Heart left ventricle (tissue), 16 donors: Measurements from ENCODE around the gene CENPO. TPM values are rescaled to one million over a fixed set of nuclear protein-coding genes. Genes with fewer than 3 reads are reported as not detected.
A peak's percentile ranks its signal among the peaks of the same experiment; 100 is the strongest.

ENCODE experiments used
- ATAC-seq, 4 donors: fragments of 200-7000 bp; cut with Tn5 transposase; one replicate each; pipeline ENCODE4 v1.9.1; 2020 to 2022; ENCODE audit warnings: moderate library complexity in 4 of 4, mild to moderate bottlenecking in 3 of 4, moderate number of reproducible peaks in 1 of 4
- DNase-seq, 5 donors: peaks; one replicate each; pipeline ENCODE4 v3.0.0-alpha.2; 2020
- H3K27ac ChIP-seq, 12 donors: fragments of 200-600 bp; sonication (generic) in 4 of 12; one replicate each; pipeline versions ENCODE4 v1.5.0 to v1.8.0; 2016 to 2022; ENCODE audit warnings: mild to moderate bottlenecking in 2 of 12
- H3K27me3 ChIP-seq, 9 donors: fragments of 200-600 bp; sonication (generic) in 2 of 9; one replicate each; pipeline versions ENCODE4 v1.5.1 to v1.8.0; 2016 to 2022; ENCODE audit warnings: mild to moderate bottlenecking in 3 of 9
- H3K36me3 ChIP-seq, 9 donors: fragments of 200-600 bp; sonication (generic) in 2 of 9; one replicate each; pipeline versions ENCODE4 v1.5.0 to v1.8.0; 2018 to 2022; ENCODE audit warnings: mild to moderate bottlenecking in 2 of 9
- H3K4me1 ChIP-seq, 12 donors: fragments of 200-600 bp; sonication (generic) in 4 of 12; one replicate each; pipeline versions ENCODE4 v1.5.0 to v1.8.0; 2016 to 2022; ENCODE audit warnings: mild to moderate bottlenecking in 3 of 12
- H3K4me3 ChIP-seq, 12 donors: fragments of 200-600 bp; sonication (generic) in 4 of 12; one replicate each; pipeline versions ENCODE4 v1.5.0 to v1.8.0; 2017 to 2022; ENCODE audit warnings: mild to moderate bottlenecking in 9 of 12, moderate library complexity in 4 of 12
- H3K9me3 ChIP-seq, 12 donors: fragments of 200-600 bp; sonication (generic) in 4 of 12; one replicate each; pipeline versions ENCODE4 v1.5.0 to v1.8.0; 2016 to 2022; ENCODE audit warnings: mild to moderate bottlenecking in 1 of 12
- CTCF ChIP-seq, 12 donors: fragments of 200-600 bp; sonication (generic) in 4 of 12; IDR thresholded peaks; one replicate each; pipeline versions ENCODE4 v1.5.0 to v1.8.0; 2018 to 2022; ENCODE audit warnings: antibody characterized with exemption in 12 of 12, mild to moderate bottlenecking in 5 of 12
- POLR2A ChIP-seq, 2 donors: fragments of 450-650 bp; IDR thresholded peaks; one replicate each; pipeline ENCODE4 v1.6.1; 2017; ENCODE audit warnings: antibody characterized with exemption in 2 of 2, mild to moderate bottlenecking in 2 of 2, moderate library complexity in 2 of 2
- WGBS, 4 donors: extraction: QIAGEN DNeasy Blood & Tissue Kit in 2 of 4; methylation state at CpG; one replicate each; pipeline versions ENCODE4 v1.1.5 to v1.1.7; 2013 to 2018; 5-methylcytosine and 5-hydroxymethylcytosine counted together
- intact Hi-C, 10 donors: fragments of 100-400 bp; cut with DNase I; formaldehyde crosslinking; loops; one replicate each; pipeline versions ENCODE4 v1.11.1 to v1.14.2; 2022
- polyA plus RNA-seq, 2 donors: library from polyadenylated mRNA; stranded (reverse); fragments of 200-250 nt; gene quantifications; one replicate each; pipeline ENCODE4 v1.2.3, GENCODE V29; 2013
- total RNA-seq, 9 donors: library from RNA; depleted of rRNA in 2 of 9; stranded (reverse); fragments of >200 nt in 2 of 9; fragmentation: NEBNext Ultra II Directional in 3 of 9; extraction: Animal tissue kit (Norgen Biotek cat#: 25700) in 3 of 9; gene quantifications; one replicate each; pipeline versions ENCODE4 v1.1.0 to v1.2.4, GENCODE V29; 2016 to 2023
- donor health status: ischemic (EF 13 %, LVEDD 7.1; RV severe dilation, severe dysfunction).
- donor health status: healthy with polysubstance abuse.
- donor health status: DM: no; HTN: yes; CAD: no.
- donor health status: DM: no; HTN: no; CAD: no.
- donor health status: ischemic (EF 25% LVEDD 6.9; RV normal size, moderate dysfunction).
- donor health status: ischemic (EF 25% LVEDD 5.7; RV mildly dilated, moderate dysfunction).
- donor health status: healthy.
- donor health status: DM: yes; HTN: yes; CAD: no.
- donor health status: ischemic (EF 35%, LVEDD 5.7; RV mildly dilated, moderate dysfunction).
- donor health status: nonischemic (EF 11% LVEDD 7.7; RV severe dilation, severe dysfunction).
- donor health status: DM: yes; HTN: yes; CAD: no.
- donor health status: PGD.
- donor health status: ischemic (EF 29% LVEDD 5.4; RV normal size, mild dysfunction).
- donor health status: nonischemic (EF 23%, LVEDD 6.1; RV moderate dilation, normal function).

The CENPO gene
- total and polyA plus RNA-seq, 11 donors = 1.5 to 9.2 (median 2.4) TPM

GRCh38 chr2:24859968-24860600, 66.9 kb downstream of the CENPO start:
- no peak for ATAC-seq
- intact Hi-C loops = loop anchor here in 1 of 10 donors (5.0 kb wide), 1 partner anchor 62 kb away; the partner anchor contains the start of gene ADCY3
- H3K36me3 ChIP-seq = no peaks in the 10 kb centered on the region
- H3K9me3 ChIP-seq = no peaks in the 10 kb centered on the region
- H3K27me3 ChIP-seq = no peaks in the 10 kb centered on the region
- no peak for TF ChIP-seq POLR2A (IDR thresholded peaks at IDR 0.05)
- TF ChIP-seq CTCF (IDR thresholded peaks at IDR 0.05) = no peak
- 94 to 97% (median 96%) methylated on average over 8 to 15 of the region's 15 CpGs for WGBS, 4 donors
- DNase-seq = no peak
- H3K4me3 ChIP-seq = no peak overlapping the region
- peaks cover 0 to 40% (median 12%) of the 10 kb centered on the region in 12 donors for H3K4me1 ChIP-seq
- H3K27ac ChIP-seq = peak overlapping the region in 3 of 12 donors; percentile 49 to 71 (median 69)

- no peak overlapping the region for H3K4me3 ChIP-seq
- H3K27me3 ChIP-seq = no peaks in the 10 kb centered on the region
- no peaks in the 10 kb centered on the region for H3K9me3 ChIP-seq
- H3K4me1 ChIP-seq = peaks cover 0 to 40% (median 10%) of the 10 kb centered on the region in 12 donors
- H3K27ac ChIP-seq = peak overlapping the region in 8 of 12 donors; percentile 46 to 81 (median 61)
- H3K36me3 ChIP-seq = no peaks in the 10 kb centered on the region
- TF ChIP-seq CTCF (IDR thresholded peaks at IDR 0.05) = no peak
- TF ChIP-seq POLR2A (IDR thresholded peaks at IDR 0.05) = no peak
- intact Hi-C loops = no loop called here
- no peak for ATAC-seq
- WGBS, 4 donors = 95 to 100% (median 97%) methylated on average over 6 to 7 of the region's 7 CpGs
- DNase-seq = no peak
These were observed 67.4 kb downstream of the CENPO start for GRCh38 chr2:24860631-24861030.

- H3K27ac ChIP-seq = peak overlapping the region; percentile 28 to 81 (median 69)
- peak in 1 of 2 donors; percentile 11 for TF ChIP-seq POLR2A (IDR thresholded peaks at IDR 0.05)
- TF ChIP-seq CTCF (IDR thresholded peaks at IDR 0.05) = no peak
- H3K36me3 ChIP-seq = no peaks in the 10 kb centered on the region
- peak in 4 of 5 donors; percentile 59 to 65 (median 61) for DNase-seq
- H3K27me3 ChIP-seq = no peaks in the 10 kb centered on the region
- peaks cover 0 to 31% (median 5%) of the 10 kb centered on the region in 12 donors for H3K4me1 ChIP-seq
- H3K4me3 ChIP-seq = no peak overlapping the region
- 49 to 66% (median 60%) methylated on average over 11 of the region's 11 CpGs for WGBS, 4 donors
- intact Hi-C loops = no loop called here
- ATAC-seq = peak; percentile 36 to 86 (median 74)
- H3K9me3 ChIP-seq = no peaks in the 10 kb centered on the region
These were observed 68.3 kb downstream of the CENPO start for GRCh38 chr2:24861500-24861899.

- peak overlapping the region in 8 of 12 donors; percentile 3 to 79 (median 33) for H3K27ac ChIP-seq
- intact Hi-C loops = no loop called here
- H3K9me3 ChIP-seq = no peaks in the 10 kb centered on the region
- WGBS, 4 donors = 71 to 81% (median 77%) methylated on average over 3 of the region's 3 CpGs
- H3K27me3 ChIP-seq = no peaks in the 10 kb centered on the region
- no peaks in the 10 kb centered on the region for H3K36me3 ChIP-seq
- ATAC-seq (peak in 1 of 4 donors; percentile 18), DNase-seq (no peak)
- peaks cover 0 to 20% (median 4%) of the 10 kb centered on the region in 12 donors for H3K4me1 ChIP-seq
- H3K4me3 ChIP-seq = no peak overlapping the region
- no peak for TF ChIP-seq POLR2A (IDR thresholded peaks at IDR 0.05)
- no peak for TF ChIP-seq CTCF (IDR thresholded peaks at IDR 0.05)
These were observed 70.4 kb downstream of the CENPO start for GRCh38 chr2:24863641-24864040.
